NCI-H510A treated with DMSO at 0.1 percent for 48 hours (cell line): ENCODE measurements around the gene CAMTA1.

Source experiments
- DNase-seq: peaks from one replicate; lab custom pipeline; 2025; lab: John Stamatoyannopoulos, UW

CAMTA1 gene

GRCh38 chr1:7536891-7537591 is 751.8 kb downstream of the CAMTA1 start:
- peak; percentile 76 for DNase-seq

- no peak for DNase-seq
Observed at GRCh38 chr1:7538033-7538432, 752.8 kb downstream of the CAMTA1 start.

- DNase-seq, result no peak
Observed at GRCh38 chr1:7538849-7539768, 753.9 kb downstream of the CAMTA1 start.

- peak; percentile 84 for DNase-seq
Observed at GRCh38 chr1:7539769-7540175, 754.5 kb downstream of the CAMTA1 start.

GRCh38 chr1:7540816-7541215 is 755.6 kb downstream of the CAMTA1 start:
- no peak for DNase-seq

GRCh38 chr1:7541629-7542028 is 756.4 kb downstream of the CAMTA1 start:
- no peak for DNase-seq

- DNase-seq, result no peak
Observed at GRCh38 chr1:7543718-7544090, 758.5 kb downstream of the CAMTA1 start.

- DNase-seq, result no peak
Observed at GRCh38 chr1:7549277-7550161, 764.3 kb downstream of the CAMTA1 start.

- DNase-seq, result no peak
Observed at GRCh38 chr1:7550261-7550865, 765.1 kb downstream of the CAMTA1 start.

GRCh38 chr1:7550981-7551380 is 765.7 kb downstream of the CAMTA1 start:
- DNase-seq, result no peak

- peak; percentile 26 for DNase-seq
Observed at GRCh38 chr1:7551442-7551841, 766.2 kb downstream of the CAMTA1 start.

GRCh38 chr1:7552402-7552801 is 767.1 kb downstream of the CAMTA1 start:
- no peak for DNase-seq

GRCh38 chr1:7553042-7553690 is 767.9 kb downstream of the CAMTA1 start:
- DNase-seq, result no peak

GRCh38 chr1:7554385-7555235 is 769.4 kb downstream of the CAMTA1 start:
- DNase-seq, result no peak

GRCh38 chr1:7555391-7556185 is 770.3 kb downstream of the CAMTA1 start:
- no peak for DNase-seq

- no peak for DNase-seq
Observed at GRCh38 chr1:7557301-7557891, 772.1 kb downstream of the CAMTA1 start.

GRCh38 chr1:7558041-7558461 is 772.8 kb downstream of the CAMTA1 start:
- DNase-seq, result no peak

- no peak for DNase-seq
Observed at GRCh38 chr1:7558481-7558880, 773.2 kb downstream of the CAMTA1 start.
